Gastroesophageal sphincter (tissue), 3 donors: ENCODE results near the gene TBC1D25.

ENCODE experiments used
- CTCF ChIP-seq, 4 experiments: fragments of 200-600 bp in 2 of 4; fragments of 450-650 bp in 2 of 4; sonication (generic) in 1 of 4; IDR thresholded peaks; one replicate each; pipeline ENCODE4 v1.5.1; 2017 to 2019; ENCODE audit warnings: antibody characterized with exemption in 4 of 4, mild to moderate bottlenecking in 2 of 4, moderate library complexity in 2 of 4
- POLR2A ChIP-seq, 2 donors: fragments of 450-650 bp; IDR thresholded peaks; one replicate each; pipeline ENCODE4 v1.6.1; 2017; ENCODE audit warnings: antibody characterized with exemption in 2 of 2, mild to moderate bottlenecking in 2 of 2, moderate library complexity in 1 of 2

GRCh38 chrX:48604701-48605100, 65.2 kb downstream of the TBC1D25 start:
- TF ChIP-seq CTCF (IDR thresholded peaks at IDR 0.05): no peak
- TF ChIP-seq POLR2A (IDR thresholded peaks at IDR 0.05): no peak
